Uterus (tissue), 4 donors: ENCODE results near the gene RBFOX2. TPM values are rescaled to one million over a fixed set of nuclear protein-coding genes. Genes with fewer than 3 reads are reported as not detected.
A peak's percentile ranks its signal among the peaks of the same experiment; 100 is the strongest.

Source experiments
- DNase-seq, 2 donors: peaks; one replicate each; pipeline ENCODE4 v3.0.0-alpha.2; 2019 to 2020
- H3K27ac ChIP-seq, 2 donors: fragments of 200-600 bp; sonication (generic); 1 replicate in 1 of 2; 2 replicates in 1 of 2; pipeline ENCODE4 v1.5.1; 2016 to 2018
- H3K27me3 ChIP-seq, 2 donors: fragments of 200-600 bp; sonication (generic); one replicate each; pipeline ENCODE4 v1.5.1; 2018 to 2019; ENCODE audit warnings: control low read depth in 1 of 2
- H3K36me3 ChIP-seq, 2 donors: fragments of 200-600 bp; sonication (generic); one replicate each; pipeline ENCODE4 v1.5.1; 2019; ENCODE audit warnings: control low read depth in 1 of 2
- H3K4me1 ChIP-seq, 2 donors: fragments of 200-600 bp; sonication (generic); one replicate each; pipeline ENCODE4 v1.5.1; 2018 to 2019; ENCODE audit warnings: control low read depth in 1 of 2
- H3K4me3 ChIP-seq, 2 donors: fragments of 200-600 bp; sonication (generic); 1 replicate in 1 of 2; 2 replicates in 1 of 2; pipeline ENCODE4 v1.5.1; 2018 to 2019; ENCODE audit warnings: mild to moderate bottlenecking in 1 of 2
- H3K9me3 ChIP-seq, 2 donors: fragments of 200-600 bp; sonication (generic); one replicate each; pipeline ENCODE4 v1.5.1; 2019; ENCODE audit warnings: control low read depth in 1 of 2
- POLR2A ChIP-seq, 2 donors: fragments of 450-650 bp; IDR thresholded peaks; one replicate each; pipeline ENCODE4 v1.6.1; 2016; ENCODE audit warnings: antibody characterized with exemption in 2 of 2, mild to moderate bottlenecking in 1 of 2, moderate library complexity in 1 of 2
- intact Hi-C: fragments of 100-400 bp; cut with DNase I; formaldehyde crosslinking; loops from one replicate; pipeline ENCODE4 v1.15.1; 2023; ENCODE audit warnings: low total_unique reads
- total RNA-seq, 4 donors: library from RNA; depleted of rRNA in 3 of 4; stranded (reverse); fragments of >200 nt in 3 of 4; gene quantifications; one replicate each; pipeline versions ENCODE4 v1.1.0 to v1.2.4, GENCODE V29; 2014 to 2023
- TF ChIP-seq, protein P1 (sequence below), 4 experiments: fragments of 200-600 bp in 2 of 4; fragments of 450-650 bp in 2 of 4; sonication (generic) in 2 of 4; IDR thresholded peaks; one replicate each; pipeline ENCODE4 v1.5.1; 2016 to 2019; ENCODE audit warnings: antibody characterized with exemption in 4 of 4, mild to moderate bottlenecking in 2 of 4, moderate library complexity in 1 of 4
- donor health status: DM: yes; HTN: yes; CAD: no.

RBFOX2 gene
- total RNA-seq, 4 donors from 2014 or later: 81.0 to 311 (median 147) TPM

DNA sequence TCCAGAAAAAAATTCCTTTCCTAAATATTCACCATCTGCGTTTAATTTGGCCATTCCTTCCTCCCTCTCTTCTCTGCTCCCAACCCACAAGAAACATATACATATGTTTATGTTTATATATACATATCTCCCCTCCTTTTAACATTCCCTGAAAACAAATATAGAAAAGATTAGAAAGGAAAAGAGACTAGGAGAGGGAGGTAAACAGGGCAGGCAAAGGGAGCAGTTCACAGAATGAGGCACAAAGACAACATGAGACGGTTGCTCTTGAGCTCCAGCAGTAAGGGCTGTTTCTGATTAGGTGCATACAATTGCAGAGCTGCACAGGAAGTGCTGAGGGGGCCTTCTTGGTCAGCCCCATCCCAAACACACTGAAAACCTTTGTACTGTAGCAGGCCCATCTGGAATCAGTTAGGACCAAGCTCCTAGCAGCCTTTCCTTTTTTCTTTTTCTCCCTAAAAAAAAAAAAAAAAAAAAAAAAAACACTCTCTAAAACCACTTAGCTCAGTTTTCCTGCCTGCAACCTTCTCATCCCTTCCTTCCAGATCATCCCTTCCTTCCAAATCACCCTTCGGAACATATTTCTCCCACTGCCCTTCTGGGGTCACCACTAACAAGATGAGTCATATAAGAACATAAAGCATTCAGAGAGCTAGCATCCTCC is 57.0 kb downstream of the RBFOX2 start:
- TF ChIP-seq POLR2A (IDR thresholded peaks at IDR 0.05): no peak
- TF ChIP-seq, protein P1, sequence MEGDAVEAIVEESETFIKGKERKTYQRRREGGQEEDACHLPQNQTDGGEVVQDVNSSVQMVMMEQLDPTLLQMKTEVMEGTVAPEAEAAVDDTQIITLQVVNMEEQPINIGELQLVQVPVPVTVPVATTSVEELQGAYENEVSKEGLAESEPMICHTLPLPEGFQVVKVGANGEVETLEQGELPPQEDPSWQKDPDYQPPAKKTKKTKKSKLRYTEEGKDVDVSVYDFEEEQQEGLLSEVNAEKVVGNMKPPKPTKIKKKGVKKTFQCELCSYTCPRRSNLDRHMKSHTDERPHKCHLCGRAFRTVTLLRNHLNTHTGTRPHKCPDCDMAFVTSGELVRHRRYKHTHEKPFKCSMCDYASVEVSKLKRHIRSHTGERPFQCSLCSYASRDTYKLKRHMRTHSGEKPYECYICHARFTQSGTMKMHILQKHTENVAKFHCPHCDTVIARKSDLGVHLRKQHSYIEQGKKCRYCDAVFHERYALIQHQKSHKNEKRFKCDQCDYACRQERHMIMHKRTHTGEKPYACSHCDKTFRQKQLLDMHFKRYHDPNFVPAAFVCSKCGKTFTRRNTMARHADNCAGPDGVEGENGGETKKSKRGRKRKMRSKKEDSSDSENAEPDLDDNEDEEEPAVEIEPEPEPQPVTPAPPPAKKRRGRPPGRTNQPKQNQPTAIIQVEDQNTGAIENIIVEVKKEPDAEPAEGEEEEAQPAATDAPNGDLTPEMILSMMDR (IDR thresholded peaks at IDR 0.05): no peak
- H3K4me3 ChIP-seq: no peak overlapping the region
- intact Hi-C loops: no loop called here
- H3K27me3 ChIP-seq: no peaks in the 10 kb centered on the region
- DNase-seq: peak; percentile 50 to 69
- H3K27ac ChIP-seq: peak overlapping the region; percentile 89 to 93
- H3K4me1 ChIP-seq: peaks cover 23 to 32% of the 10 kb centered on the region in 2 donors
- no peaks in the 10 kb centered on the region for H3K9me3 ChIP-seq
- H3K36me3 ChIP-seq: no peaks in the 10 kb centered on the region

DNA sequence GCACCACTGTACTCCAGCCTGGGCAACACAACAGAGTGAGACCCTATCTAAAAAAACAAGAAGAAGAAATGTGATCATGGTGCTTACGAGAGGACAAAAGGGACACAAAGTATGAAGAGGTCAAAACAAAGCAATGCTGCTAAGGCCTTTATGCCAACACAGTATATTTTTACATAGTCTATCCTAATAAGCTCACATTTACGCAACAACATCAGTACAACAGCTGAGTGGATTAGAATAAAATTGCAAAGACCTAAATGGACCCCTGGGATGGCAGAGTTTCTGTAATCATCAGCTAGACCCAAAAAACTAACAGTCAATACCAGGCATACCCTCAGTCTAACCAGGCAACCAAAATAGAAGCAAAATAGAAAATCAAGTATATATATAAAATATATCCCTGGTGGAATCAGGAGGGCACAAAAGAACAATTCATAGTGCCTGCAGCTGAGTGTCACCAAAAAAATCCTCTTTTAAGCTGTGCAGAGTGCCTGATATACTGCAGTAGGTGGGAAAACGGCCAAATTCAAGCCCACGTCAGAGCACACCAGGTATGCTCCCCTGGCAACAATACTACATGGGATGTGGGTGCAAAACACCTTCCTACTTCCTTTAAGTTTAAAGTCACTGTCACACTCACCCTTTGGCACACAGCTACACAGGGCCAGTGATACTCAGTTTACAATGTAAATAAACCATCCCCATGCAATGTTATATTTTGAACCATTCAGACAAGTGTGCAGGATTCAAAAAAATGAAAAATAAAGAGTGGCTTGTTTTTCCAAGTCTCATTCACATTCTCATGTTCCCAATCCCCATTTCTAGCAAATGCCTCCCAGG is 57.8 kb downstream of the RBFOX2 start:
- no peak for DNase-seq
- H3K27ac ChIP-seq: peak overlapping the region; percentile 89 to 93
- no peaks in the 10 kb centered on the region for H3K27me3 ChIP-seq
- no peak for TF ChIP-seq POLR2A (IDR thresholded peaks at IDR 0.05)
- TF ChIP-seq, protein P1 (IDR thresholded peaks at IDR 0.05): no peak
- intact Hi-C loops: no loop called here
- H3K4me3 ChIP-seq: no peak overlapping the region
- no peaks in the 10 kb centered on the region for H3K36me3 ChIP-seq
- H3K9me3 ChIP-seq: no peaks in the 10 kb centered on the region
- H3K4me1 ChIP-seq: peaks cover 23 to 32% of the 10 kb centered on the region in 2 donors

DNA sequence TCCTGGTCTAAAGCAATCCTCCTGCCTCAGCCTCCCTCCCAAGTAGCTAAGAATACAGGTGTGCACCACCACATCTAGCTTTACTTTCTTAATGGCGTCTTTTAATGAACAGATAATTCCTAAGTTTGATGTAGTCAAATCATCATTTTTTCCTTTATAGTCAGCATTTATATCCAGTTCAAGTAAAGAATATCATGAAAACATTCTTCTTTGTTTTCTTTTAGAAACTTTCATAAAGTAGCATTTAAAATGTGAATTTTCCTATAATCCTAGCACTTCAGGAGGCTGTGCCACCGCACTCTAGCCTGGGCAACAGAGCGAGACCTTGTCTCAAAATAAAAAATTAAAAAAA is 61.6 kb downstream of the RBFOX2 start:
- no peak overlapping the region for H3K4me3 ChIP-seq
- TF ChIP-seq, protein P1 (IDR thresholded peaks at IDR 0.05): no peak
- no peak for TF ChIP-seq POLR2A (IDR thresholded peaks at IDR 0.05)
- peaks cover 15% of the 10 kb centered on the region in 2 donors for H3K4me1 ChIP-seq
- intact Hi-C loops: no loop called here
- no peaks in the 10 kb centered on the region for H3K27me3 ChIP-seq
- peak overlapping the region; percentile 89 to 93 for H3K27ac ChIP-seq
- H3K36me3 ChIP-seq: no peaks in the 10 kb centered on the region
- no peak for DNase-seq
- no peaks in the 10 kb centered on the region for H3K9me3 ChIP-seq

DNA sequence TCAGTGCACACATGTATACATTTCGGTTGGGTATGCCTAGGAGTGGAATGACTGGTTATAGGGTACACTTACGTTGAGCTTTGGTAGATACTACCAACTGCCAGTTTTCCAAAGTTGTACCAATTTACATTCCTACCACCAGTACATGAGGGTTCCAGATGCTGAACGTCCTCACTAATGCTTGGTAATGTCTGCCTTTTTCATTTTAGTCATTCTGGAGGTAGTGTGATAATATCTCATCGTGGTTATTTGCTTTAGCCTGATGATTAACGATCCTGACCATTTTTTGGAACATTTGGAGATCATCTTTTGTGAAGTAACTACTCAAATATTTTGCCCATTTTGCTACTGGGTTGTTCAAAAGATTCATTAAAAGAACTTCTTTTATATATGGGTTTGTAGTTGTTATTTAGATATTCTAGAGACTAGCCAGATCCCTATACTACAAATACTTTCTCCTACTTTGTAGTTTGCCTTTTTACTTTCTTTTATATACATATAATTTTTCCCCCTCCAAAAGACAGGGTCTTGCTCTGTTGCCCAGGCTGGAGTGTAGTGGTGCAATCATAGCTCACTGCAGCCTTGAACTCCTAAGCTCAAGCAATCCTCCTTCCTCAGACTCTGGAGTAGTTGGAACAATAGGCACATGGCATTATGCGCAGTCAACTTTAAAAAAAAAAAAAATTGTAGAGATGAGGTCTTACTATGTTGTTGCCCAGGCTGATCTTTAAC is 62.1 kb downstream of the RBFOX2 start:
- H3K4me3 ChIP-seq: no peak overlapping the region
- no peaks in the 10 kb centered on the region for H3K36me3 ChIP-seq
- no peaks in the 10 kb centered on the region for H3K9me3 ChIP-seq
- H3K4me1 ChIP-seq: peaks cover 13 to 15% of the 10 kb centered on the region in 2 donors
- intact Hi-C loops: no loop called here
- no peaks in the 10 kb centered on the region for H3K27me3 ChIP-seq
- DNase-seq: no peak
- no peak for TF ChIP-seq POLR2A (IDR thresholded peaks at IDR 0.05)
- TF ChIP-seq, protein P1 (IDR thresholded peaks at IDR 0.05): no peak
- H3K27ac ChIP-seq: peak overlapping the region; percentile 89 to 93
